ENCODE measurements around the gene SH3RF3. TPM values are rescaled to one million over a fixed set of nuclear protein-coding genes. Genes with fewer than 3 reads are reported as not detected.

Gene SH3RF3
- total and polyA plus RNA-seq, 2 donors (not counting 1 experiment from before 2014, with no cell fraction given) = 8.3 to 10.1 TPM

DNA sequence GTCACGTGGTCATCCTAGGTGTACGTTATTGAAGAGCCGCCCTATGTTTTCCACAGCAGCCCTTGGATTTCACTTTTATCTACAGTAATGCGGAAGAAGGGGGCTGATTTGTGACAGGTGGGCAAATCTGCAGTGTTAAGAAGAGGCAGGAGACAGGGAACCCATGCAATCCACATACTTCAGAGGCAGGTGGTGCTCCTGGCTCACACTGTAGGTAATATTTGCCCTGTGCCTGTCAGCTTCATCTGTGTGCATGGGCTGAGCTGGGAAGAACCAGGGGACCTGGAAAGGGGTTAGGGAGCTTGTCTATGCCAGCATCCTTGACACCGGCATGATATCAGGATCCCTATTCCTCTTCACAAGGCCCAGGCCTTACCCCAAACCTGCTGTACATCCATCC lies 183.9 kb downstream of the SH3RF3 start:
- Histone ChIP-seq H2AFZ (ENCODE audit: low read length) (no peak overlapping the region), H3K27ac (ENCODE audit: insufficient read depth, low read length) (no peak overlapping the region), H4K20me1 (ENCODE audit: control insufficient read depth, extremely low read depth, insufficient read depth, low read length) (no peaks in the 10 kb centered on the region), H3K36me3 (ENCODE audit: control insufficient read depth, insufficient read depth, low read length) (no peaks in the 10 kb centered on the region), H3K9me3 (ENCODE audit: control insufficient read depth, insufficient read depth, low read depth, low read length) (no peaks in the 10 kb centered on the region), H3K27me3 (ENCODE audit: control insufficient read depth, insufficient read depth, low read length) (no peaks in the 10 kb centered on the region), H3K79me2 (ENCODE audit: control insufficient read depth, insufficient read depth, low read length) (peaks cover 19% of the 10 kb centered on the region), H3K4me3 (replicated peaks in 1 of 4; ENCODE audit: control extremely low read depth in 1 of 4, insufficient read depth in 1 of 4, low read depth in 3 of 4, low read length in 4 of 4) (no peak overlapping the region), H3K4me2 (ENCODE audit: extremely low read depth, insufficient read depth, low read length) (no peak overlapping the region), H3K4me1 (ENCODE audit: control insufficient read depth, extremely low read depth, insufficient read depth, low read length) (peaks cover 10% of the 10 kb centered on the region), H3K9ac (ENCODE audit: insufficient read depth, low read length) (no peak overlapping the region)
- no peak for DNase-seq (ENCODE audit: low read depth in 2 of 2)
- TF ChIP-seq, protein P1, sequence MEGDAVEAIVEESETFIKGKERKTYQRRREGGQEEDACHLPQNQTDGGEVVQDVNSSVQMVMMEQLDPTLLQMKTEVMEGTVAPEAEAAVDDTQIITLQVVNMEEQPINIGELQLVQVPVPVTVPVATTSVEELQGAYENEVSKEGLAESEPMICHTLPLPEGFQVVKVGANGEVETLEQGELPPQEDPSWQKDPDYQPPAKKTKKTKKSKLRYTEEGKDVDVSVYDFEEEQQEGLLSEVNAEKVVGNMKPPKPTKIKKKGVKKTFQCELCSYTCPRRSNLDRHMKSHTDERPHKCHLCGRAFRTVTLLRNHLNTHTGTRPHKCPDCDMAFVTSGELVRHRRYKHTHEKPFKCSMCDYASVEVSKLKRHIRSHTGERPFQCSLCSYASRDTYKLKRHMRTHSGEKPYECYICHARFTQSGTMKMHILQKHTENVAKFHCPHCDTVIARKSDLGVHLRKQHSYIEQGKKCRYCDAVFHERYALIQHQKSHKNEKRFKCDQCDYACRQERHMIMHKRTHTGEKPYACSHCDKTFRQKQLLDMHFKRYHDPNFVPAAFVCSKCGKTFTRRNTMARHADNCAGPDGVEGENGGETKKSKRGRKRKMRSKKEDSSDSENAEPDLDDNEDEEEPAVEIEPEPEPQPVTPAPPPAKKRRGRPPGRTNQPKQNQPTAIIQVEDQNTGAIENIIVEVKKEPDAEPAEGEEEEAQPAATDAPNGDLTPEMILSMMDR (conservative IDR thresholded peaks at IDR 0.05 in 1 of 2, IDR thresholded peaks at IDR 0.05 in 1 of 2; ENCODE audit: low read depth in 1 of 2, low read length in 2 of 2) = no peak
- no peak for TF ChIP-seq EZH2 (IDR thresholded peaks at IDR 0.05; ENCODE audit: low read length, missing control alignments)

DNA sequence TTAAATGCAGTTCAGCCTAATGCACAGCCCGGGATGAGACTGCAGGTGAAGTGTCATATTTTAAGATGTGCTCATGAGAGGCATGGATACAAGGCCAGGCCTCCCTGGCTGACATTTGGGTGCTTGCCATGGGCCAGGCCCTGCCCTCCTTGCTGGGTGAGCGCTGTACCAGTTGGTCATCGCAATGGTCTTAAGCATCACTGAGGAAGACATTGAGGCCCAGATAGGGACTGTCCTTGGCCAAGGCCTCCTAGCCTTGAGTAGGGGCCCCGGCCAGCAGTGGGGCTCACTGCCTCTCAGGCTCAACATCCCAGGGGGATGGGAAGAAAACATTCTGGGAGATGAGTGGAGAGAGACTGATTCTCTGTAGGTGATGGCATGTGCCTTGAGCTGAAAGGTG lies 184.3 kb downstream of the SH3RF3 start:
- peaks cover 19% of the 10 kb centered on the region for H3K79me2 ChIP-seq (ENCODE audit: control insufficient read depth, insufficient read depth, low read length)
- peaks cover 10% of the 10 kb centered on the region for H3K4me1 ChIP-seq (ENCODE audit: control insufficient read depth, extremely low read depth, insufficient read depth, low read length)
- no peak for TF ChIP-seq EZH2 (IDR thresholded peaks at IDR 0.05; ENCODE audit: low read length, missing control alignments)
- TF ChIP-seq, protein P1 (conservative IDR thresholded peaks at IDR 0.05 in 1 of 2, IDR thresholded peaks at IDR 0.05 in 1 of 2; ENCODE audit: low read depth in 1 of 2, low read length in 2 of 2) = no peak
- no peak overlapping the region for H3K9ac ChIP-seq (ENCODE audit: insufficient read depth, low read length)
- no peaks in the 10 kb centered on the region for H3K9me3 ChIP-seq (ENCODE audit: control insufficient read depth, insufficient read depth, low read depth, low read length)
- DNase-seq (ENCODE audit: low read depth in 2 of 2) = no peak
- H4K20me1 ChIP-seq (ENCODE audit: control insufficient read depth, extremely low read depth, insufficient read depth, low read length) = no peaks in the 10 kb centered on the region
- H3K27me3 ChIP-seq (ENCODE audit: control insufficient read depth, insufficient read depth, low read length) = no peaks in the 10 kb centered on the region
- no peaks in the 10 kb centered on the region for H3K36me3 ChIP-seq (ENCODE audit: control insufficient read depth, insufficient read depth, low read length)
- no peak overlapping the region for H3K27ac ChIP-seq (ENCODE audit: insufficient read depth, low read length)
- H3K4me3 ChIP-seq (replicated peaks in 1 of 4; ENCODE audit: control extremely low read depth in 1 of 4, insufficient read depth in 1 of 4, low read depth in 3 of 4, low read length in 4 of 4) = no peak overlapping the region
- no peak overlapping the region for H2AFZ ChIP-seq (ENCODE audit: low read length)
- no peak overlapping the region for H3K4me2 ChIP-seq (ENCODE audit: extremely low read depth, insufficient read depth, low read length)

DNA sequence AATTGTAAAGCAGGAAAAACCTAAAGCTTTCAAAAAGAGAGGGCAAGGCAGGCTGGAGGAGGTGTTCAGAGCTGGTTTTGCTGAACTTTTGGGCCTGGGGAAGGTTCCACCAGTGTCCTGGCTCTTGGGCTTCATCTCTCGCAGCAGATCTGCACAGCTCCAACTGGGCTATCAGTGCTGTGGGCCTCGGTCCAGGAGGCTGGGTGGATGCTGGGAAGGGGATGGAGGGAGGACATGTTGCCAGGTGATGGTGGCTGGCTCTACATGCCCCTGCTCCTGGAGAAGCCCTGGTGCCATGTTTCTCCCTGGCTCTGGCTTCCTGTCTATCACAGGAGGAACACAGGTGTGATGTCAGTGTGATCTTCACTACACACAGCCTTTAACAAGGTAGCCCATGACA lies 187.1 kb downstream of the SH3RF3 start:
- Histone ChIP-seq H3K4me3 (replicated peaks in 1 of 4; ENCODE audit: control extremely low read depth in 1 of 4, insufficient read depth in 1 of 4, low read depth in 3 of 4, low read length in 4 of 4) (no peak overlapping the region), H3K79me2 (ENCODE audit: control insufficient read depth, insufficient read depth, low read length) (peaks cover 35% of the 10 kb centered on the region), H3K4me1 (ENCODE audit: control insufficient read depth, extremely low read depth, insufficient read depth, low read length) (peaks cover 35% of the 10 kb centered on the region), H3K36me3 (ENCODE audit: control insufficient read depth, insufficient read depth, low read length) (no peaks in the 10 kb centered on the region), H3K27me3 (ENCODE audit: control insufficient read depth, insufficient read depth, low read length) (no peaks in the 10 kb centered on the region), H2AFZ (ENCODE audit: low read length) (no peak overlapping the region), H3K27ac (ENCODE audit: insufficient read depth, low read length) (no peak overlapping the region), H3K4me2 (ENCODE audit: extremely low read depth, insufficient read depth, low read length) (no peak overlapping the region), H3K9me3 (ENCODE audit: control insufficient read depth, insufficient read depth, low read depth, low read length) (no peaks in the 10 kb centered on the region), H4K20me1 (ENCODE audit: control insufficient read depth, extremely low read depth, insufficient read depth, low read length) (no peaks in the 10 kb centered on the region), H3K9ac (ENCODE audit: insufficient read depth, low read length) (no peak overlapping the region)
- no peak for DNase-seq (ENCODE audit: low read depth in 2 of 2)
- TF ChIP-seq, protein P1 (conservative IDR thresholded peaks at IDR 0.05 in 1 of 2, IDR thresholded peaks at IDR 0.05 in 1 of 2; ENCODE audit: low read depth in 1 of 2, low read length in 2 of 2) = no peak
- TF ChIP-seq EZH2 (IDR thresholded peaks at IDR 0.05; ENCODE audit: low read length, missing control alignments) = no peak

Data from fibroblast of lung (primary cell).